Breast epithelium (tissue), 4 donors: ENCODE data around the gene WDFY2. TPM values are rescaled to one million over a fixed set of nuclear protein-coding genes. Genes with fewer than 3 reads are reported as not detected.
"Not testable (repeated sequence)": the region's sequence is repeated elsewhere in the genome, so short reads cannot be mapped to it uniquely, and the experiment has no call there.

ENCODE experiments used
- DNase-seq, 2 donors: peaks; one replicate each; pipeline ENCODE4 v3.0.0-alpha.2; 2019; ENCODE audit warnings: low spot score in 2 of 2
- H3K27ac ChIP-seq, 2 donors: fragments of 200-600 bp; sonication (generic) in 1 of 2; one replicate each; pipeline ENCODE4 v1.5.1; 2016 to 2019; ENCODE audit warnings: mild to moderate bottlenecking in 1 of 2
- H3K27me3 ChIP-seq, 2 donors: fragments of 200-600 bp; sonication (generic) in 1 of 2; one replicate each; pipeline versions ENCODE4 v1.5.1 to v1.6.0; 2017 to 2019; ENCODE audit warnings: control low read depth in 1 of 2, mild to moderate bottlenecking in 1 of 2
- H3K36me3 ChIP-seq: fragments of 200-600 bp; one replicate; pipeline ENCODE4 v1.5.1; 2019
- H3K4me1 ChIP-seq, 2 donors: fragments of 200-600 bp; sonication (generic); one replicate each; pipeline ENCODE4 v1.5.1; 2016 to 2019; ENCODE audit warnings: control low read depth in 1 of 2
- H3K4me3 ChIP-seq, 3 donors: fragments of 200-600 bp; sonication (generic); 1 replicate in 2 of 3; 2 replicates in 1 of 3; pipeline ENCODE4 v1.5.1; 2016 to 2019; ENCODE audit warnings: mild to moderate bottlenecking in 3 of 3, moderate library complexity in 2 of 3
- H3K9me3 ChIP-seq, 2 donors: fragments of 200-600 bp; sonication (generic) in 1 of 2; one replicate each; pipeline ENCODE4 v1.5.1; 2016 to 2019; ENCODE audit warnings: control low read depth in 1 of 2
- POLR2A ChIP-seq: fragments of 450-650 bp; IDR thresholded peaks from one replicate; pipeline ENCODE4 v1.6.1; 2016; ENCODE audit warnings: antibody characterized with exemption, mild to moderate bottlenecking, moderate library complexity
- POLR2AphosphoS5 ChIP-seq, 3 donors: sonication (generic); formaldehyde crosslinking; IDR thresholded peaks; one replicate each; pipeline ENCODE4 v1.6.1; 2017; ENCODE audit warnings: antibody characterized with exemption in 3 of 3
- intact Hi-C: fragments of 100-400 bp; cut with DNase I; formaldehyde crosslinking; loops from one replicate; pipeline ENCODE4 v1.15.1; 2023; ENCODE audit warnings: low total_unique reads
- total RNA-seq, 3 donors: library from RNA; depleted of rRNA; stranded (reverse); fragments of >200 nt; gene quantifications; one replicate each; pipeline ENCODE4 v1.1.0, GENCODE V29; 2016
- TF ChIP-seq, protein P1 (sequence below), 3 donors: fragments of 450-650 bp; IDR thresholded peaks; one replicate each; pipeline ENCODE4 v1.5.1; 2016 to 2017; ENCODE audit warnings: antibody characterized with exemption in 3 of 3, mild to moderate bottlenecking in 3 of 3, moderate library complexity in 3 of 3

The WDFY2 gene
- total RNA-seq, 3 donors from 2014 or later: 21.0 to 27.7 (median 21.4) TPM

- no peak for TF ChIP-seq POLR2AphosphoS5 (IDR thresholded peaks at IDR 0.05)
- TF ChIP-seq, protein P1, sequence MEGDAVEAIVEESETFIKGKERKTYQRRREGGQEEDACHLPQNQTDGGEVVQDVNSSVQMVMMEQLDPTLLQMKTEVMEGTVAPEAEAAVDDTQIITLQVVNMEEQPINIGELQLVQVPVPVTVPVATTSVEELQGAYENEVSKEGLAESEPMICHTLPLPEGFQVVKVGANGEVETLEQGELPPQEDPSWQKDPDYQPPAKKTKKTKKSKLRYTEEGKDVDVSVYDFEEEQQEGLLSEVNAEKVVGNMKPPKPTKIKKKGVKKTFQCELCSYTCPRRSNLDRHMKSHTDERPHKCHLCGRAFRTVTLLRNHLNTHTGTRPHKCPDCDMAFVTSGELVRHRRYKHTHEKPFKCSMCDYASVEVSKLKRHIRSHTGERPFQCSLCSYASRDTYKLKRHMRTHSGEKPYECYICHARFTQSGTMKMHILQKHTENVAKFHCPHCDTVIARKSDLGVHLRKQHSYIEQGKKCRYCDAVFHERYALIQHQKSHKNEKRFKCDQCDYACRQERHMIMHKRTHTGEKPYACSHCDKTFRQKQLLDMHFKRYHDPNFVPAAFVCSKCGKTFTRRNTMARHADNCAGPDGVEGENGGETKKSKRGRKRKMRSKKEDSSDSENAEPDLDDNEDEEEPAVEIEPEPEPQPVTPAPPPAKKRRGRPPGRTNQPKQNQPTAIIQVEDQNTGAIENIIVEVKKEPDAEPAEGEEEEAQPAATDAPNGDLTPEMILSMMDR (IDR thresholded peaks at IDR 0.05): no peak
- no peak for TF ChIP-seq POLR2A
- H3K27ac ChIP-seq: peak overlapping the region; percentile 22 to 34
- no peak for DNase-seq
- no peak overlapping the region for H3K4me3 ChIP-seq
- intact Hi-C loops: loop anchor here (2.0 to 10.0 kb wide), 2 partner anchors 67 to 135 kb away; partner anchors contain the start of gene INTS6
- H3K9me3 ChIP-seq: no peaks in the 10 kb centered on the region
- H3K36me3 ChIP-seq: no peaks in the 10 kb centered on the region
- H3K27me3 ChIP-seq: no peaks in the 10 kb centered on the region
- H3K4me1 ChIP-seq: peaks cover 0 to 15% of the 10 kb centered on the region in 2 donors
Observed at GRCh38 chr13:51589793-51590192, 5.5 kb downstream of the WDFY2 start.

- Histone ChIP-seq H3K27me3 (no peaks in the 10 kb centered on the region), H3K4me1 (peaks cover 0 to 15% of the 10 kb centered on the region in 2 donors), H3K27ac (peak overlapping the region; percentile 22 to 56), H3K36me3 (no peaks in the 10 kb centered on the region), H3K9me3 (no peaks in the 10 kb centered on the region), H3K4me3 (peak overlapping the region in 1 of 3 donors; percentile 6)
- DNase-seq: no peak
- TF ChIP-seq POLR2AphosphoS5 (IDR thresholded peaks at IDR 0.05) (no peak), POLR2A (no peak)
- TF ChIP-seq, protein P1 (IDR thresholded peaks at IDR 0.05): no peak
- intact Hi-C loops: no loop called here
Observed at GRCh38 chr13:51590231-51590970, 6.1 kb downstream of the WDFY2 start.

DNA sequence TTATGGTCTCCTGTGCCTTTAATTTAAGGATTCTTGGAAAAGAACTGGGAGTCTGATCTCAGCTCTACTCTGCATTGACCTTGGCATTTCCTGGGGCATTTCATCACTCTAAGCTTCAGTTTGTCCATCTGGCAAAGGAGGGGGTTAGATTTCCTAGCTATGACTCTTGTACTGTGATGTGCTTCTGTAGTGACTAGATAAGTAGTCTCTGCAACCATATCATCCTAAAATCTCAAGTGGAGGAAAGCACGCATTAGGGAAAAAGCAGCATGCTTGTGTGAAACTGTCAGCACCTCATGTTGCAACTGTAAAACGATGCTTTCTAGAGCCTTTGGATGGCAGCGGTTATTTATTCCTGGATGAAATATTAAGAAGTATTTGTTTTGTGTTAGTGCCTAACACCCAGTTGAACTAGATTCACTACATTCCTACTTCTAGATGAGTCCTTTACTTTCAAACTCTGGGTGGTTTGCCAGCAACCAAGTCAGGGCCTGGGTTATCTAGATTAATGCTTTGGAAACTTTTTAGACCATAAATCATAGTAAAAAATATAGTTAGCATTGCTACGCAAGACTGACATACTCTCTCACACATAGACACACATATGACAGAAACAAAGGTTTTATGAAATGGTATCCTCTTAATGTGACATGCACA is 6.8 kb downstream of the WDFY2 start:
- DNase-seq: no peak
- H3K27ac ChIP-seq: peak overlapping the region; percentile 22 to 56
- intact Hi-C loops: no loop called here
- H3K9me3 ChIP-seq: no peaks in the 10 kb centered on the region
- TF ChIP-seq, protein P1 (IDR thresholded peaks at IDR 0.05): no peak
- TF ChIP-seq POLR2AphosphoS5 (IDR thresholded peaks at IDR 0.05): peak in 2 of 3 donors; percentile 53 to 76
- TF ChIP-seq POLR2A: no peak
- H3K36me3 ChIP-seq: no peaks in the 10 kb centered on the region
- peaks cover 0 to 15% of the 10 kb centered on the region in 2 donors for H3K4me1 ChIP-seq
- H3K27me3 ChIP-seq: no peaks in the 10 kb centered on the region
- peak overlapping the region in 1 of 3 donors; percentile 6 for H3K4me3 ChIP-seq

GRCh38 chr13:51591938-51592337 is 7.7 kb downstream of the WDFY2 start:
- intact Hi-C loops, H3K4me3 ChIP-seq, H3K27me3 ChIP-seq, H3K9me3 ChIP-seq, H3K36me3 ChIP-seq, DNase-seq: not testable (repeated sequence)
- peak overlapping the region; percentile 22 to 56 for H3K27ac ChIP-seq
- peaks cover 0 to 15% of the 10 kb centered on the region in 2 donors for H3K4me1 ChIP-seq

DNA sequence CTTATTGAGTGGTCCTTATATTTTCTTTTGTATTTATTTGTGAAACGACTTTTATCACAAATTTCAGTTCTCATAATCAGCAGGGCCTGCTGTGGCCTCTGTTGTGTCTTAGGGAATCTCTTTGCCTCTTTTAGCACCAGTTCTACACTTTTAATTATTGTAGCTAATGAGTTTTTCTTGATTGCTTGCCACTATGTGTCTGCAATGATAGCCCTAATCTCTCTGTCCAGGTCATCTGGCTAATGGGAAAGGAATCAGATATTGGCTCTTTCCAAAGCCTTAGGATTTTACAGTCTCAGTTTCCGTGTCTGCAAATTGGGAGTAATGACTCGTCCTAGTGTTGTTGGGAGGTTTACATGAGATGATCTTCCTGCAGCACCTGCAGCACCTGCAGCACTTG is 10.2 kb downstream of the WDFY2 start:
- intact Hi-C loops: no loop called here
- no peaks in the 10 kb centered on the region for H3K9me3 ChIP-seq
- H3K4me3 ChIP-seq: no peak overlapping the region
- TF ChIP-seq POLR2A (no peak), POLR2AphosphoS5 (IDR thresholded peaks at IDR 0.05) (no peak)
- H3K27ac ChIP-seq: no peak overlapping the region
- no peaks in the 10 kb centered on the region for H3K27me3 ChIP-seq
- H3K4me1 ChIP-seq: peaks cover 0 to 15% of the 10 kb centered on the region in 2 donors
- H3K36me3 ChIP-seq: no peaks in the 10 kb centered on the region
- no peak for DNase-seq

GRCh38 chr13:51595416-51595815 is 11.2 kb downstream of the WDFY2 start:
- Histone ChIP-seq H3K27me3 (no peaks in the 10 kb centered on the region), H3K9me3 (no peaks in the 10 kb centered on the region), H3K4me1 (peaks cover 0 to 7% of the 10 kb centered on the region in 2 donors), H3K27ac (no peak overlapping the region), H3K36me3 (no peaks in the 10 kb centered on the region), H3K4me3 (no peak overlapping the region)
- intact Hi-C loops: no loop called here
- no peak for TF ChIP-seq POLR2A
- no peak for TF ChIP-seq POLR2AphosphoS5 (IDR thresholded peaks at IDR 0.05)
- TF ChIP-seq, protein P1 (IDR thresholded peaks at IDR 0.05): no peak
- DNase-seq: no peak
